ENCODE measurements around the gene EEF2. TPM values are rescaled to one million over a fixed set of nuclear protein-coding genes. Genes with fewer than 3 reads are reported as not detected.
"Not testable (repeated sequence)": the region's sequence is repeated elsewhere in the genome, so short reads cannot be mapped to it uniquely, and the experiment has no call there.

Gene EEF2
- total RNA-seq, 4 donors from 2014 or later: 936 to 2,469 (median 1,635) TPM

- intact Hi-C loops (cut with DNase I; ENCODE audit: low total_unique reads): no loop called here
- H3K9me3 ChIP-seq: no peaks in the 10 kb centered on the region
- no peaks in the 10 kb centered on the region for H3K4me1 ChIP-seq
- H3K36me3 ChIP-seq: no peaks in the 10 kb centered on the region
- H3K27me3 ChIP-seq: no peaks in the 10 kb centered on the region
- H3K4me3 ChIP-seq: no peak overlapping the region
- DNase-seq: no peak
- TF ChIP-seq CTCF (IDR thresholded peaks at IDR 0.05) (no peak), POLR2A (IDR thresholded peaks at IDR 0.05) (no peak)
- no peak overlapping the region for H3K27ac ChIP-seq
Measured at GRCh38 chr19:3958836-3959765, 26.2 kb downstream of the EEF2 start.

GRCh38 chr19:3955688-3956087 lies 29.6 kb downstream of the EEF2 start:
- Histone ChIP-seq H3K4me1 (no peaks in the 10 kb centered on the region), H3K27me3 (no peaks in the 10 kb centered on the region), H3K4me3 (no peak overlapping the region), H3K36me3 (no peaks in the 10 kb centered on the region), H3K27ac (no peak overlapping the region), H3K9me3 (no peaks in the 10 kb centered on the region)
- DNase-seq: no peak
- no peak for TF ChIP-seq POLR2A (IDR thresholded peaks at IDR 0.05)
- TF ChIP-seq CTCF (IDR thresholded peaks at IDR 0.05): no peak
- intact Hi-C loops (cut with DNase I; ENCODE audit: low total_unique reads): no loop called here

- H3K4me1 ChIP-seq; H3K9me3 ChIP-seq; H3K27ac ChIP-seq; H3K4me3 ChIP-seq; H3K36me3 ChIP-seq; intact Hi-C loops (cut with DNase I; ENCODE audit: low total_unique reads); H3K27me3 ChIP-seq; DNase-seq: not testable (repeated sequence)
Measured at GRCh38 chr19:3955276-3955675, 30.0 kb downstream of the EEF2 start.

GRCh38 chr19:3954107-3954506 lies 31.2 kb downstream of the EEF2 start:
- no peak for DNase-seq
- intact Hi-C loops (cut with DNase I; ENCODE audit: low total_unique reads): no loop called here
- H3K9me3 ChIP-seq: no peaks in the 10 kb centered on the region
- H3K4me1 ChIP-seq: no peaks in the 10 kb centered on the region
- H3K27me3 ChIP-seq: no peaks in the 10 kb centered on the region
- H3K4me3 ChIP-seq: no peak overlapping the region
- H3K27ac ChIP-seq: no peak overlapping the region
- TF ChIP-seq CTCF (IDR thresholded peaks at IDR 0.05) (no peak), POLR2A (IDR thresholded peaks at IDR 0.05) (no peak)
- H3K36me3 ChIP-seq: no peaks in the 10 kb centered on the region

GRCh38 chr19:3952755-3953276 lies 32.4 kb downstream of the EEF2 start:
- intact Hi-C loops (cut with DNase I; ENCODE audit: low total_unique reads); H3K27me3 ChIP-seq; H3K4me1 ChIP-seq: not testable (repeated sequence)

More at GRCh38 chr19:3952755-3953276, 32.4 kb downstream of the EEF2 start:
- not testable (repeated sequence) for H3K27ac ChIP-seq, DNase-seq, H3K36me3 ChIP-seq, H3K4me3 ChIP-seq, H3K9me3 ChIP-seq

Measured in uterus (tissue), 4 donors.